Stimulated activated CD4-positive, alpha-beta T cell treated with anti-CD3 and anti-CD28 coated beads, Interleukin-12 subunit alpha, Interleukin-12 subunit beta, amount 100 ng/mL, for 48 hours (primary cell): ENCODE results near the gene TOR3A.
"Not testable (repeated sequence)": the region's sequence is repeated elsewhere in the genome, so short reads cannot be mapped to it uniquely, and the experiment has no call there.

Experiments
- DNase-seq, 3 donors: peaks; one replicate each; pipeline ENCODE4 v3.0.0-alpha.2; 2020; ENCODE audit warnings: low read depth in 2 of 3, low spot score in 1 of 3

The TOR3A gene

GRCh38 chr1:179081687-179082332, at the start of gene TOR3A:
TSS of gene TOR3A (plus strand) at chr1:179082070. CDS start at chr1:179082129, 59 bp downstream.
- DNase-seq = peak; percentile 66 to 80 (median 73)

GRCh38 chr1:179034720-179035119, 47.1 kb upstream of the TOR3A start:
- no peak for DNase-seq

- DNase-seq = peak in 1 of 3 donors; percentile 29
Measured at GRCh38 chr1:179036844-179037465, 44.9 kb upstream of the TOR3A start.

- DNase-seq = no peak
Measured at GRCh38 chr1:179038528-179039281, 43.2 kb upstream of the TOR3A start.

GRCh38 chr1:179039502-179040174, 42.2 kb upstream of the TOR3A start:
- not testable (repeated sequence) for DNase-seq

GRCh38 chr1:179040175-179040551, 41.7 kb upstream of the TOR3A start:
- not testable (repeated sequence) for DNase-seq

- DNase-seq = no peak
Measured at GRCh38 chr1:179042087-179042486, 39.8 kb upstream of the TOR3A start.

- DNase-seq = no peak
Measured at GRCh38 chr1:179042700-179043099, 39.2 kb upstream of the TOR3A start.

GRCh38 chr1:179043266-179043665, 38.6 kb upstream of the TOR3A start:
- no peak for DNase-seq

- DNase-seq = no peak
Measured at GRCh38 chr1:179043907-179044306, 38.0 kb upstream of the TOR3A start.

- no peak for DNase-seq
Measured at GRCh38 chr1:179046808-179047635, 34.8 kb upstream of the TOR3A start.

GRCh38 chr1:179047636-179047997, 34.3 kb upstream of the TOR3A start:
- no peak for DNase-seq

GRCh38 chr1:179048339-179049124, 33.3 kb upstream of the TOR3A start:
- no peak for DNase-seq

GRCh38 chr1:179052776-179053175, 29.1 kb upstream of the TOR3A start:
- no peak for DNase-seq

- DNase-seq = no peak
Measured at GRCh38 chr1:179053486-179053885, 28.4 kb upstream of the TOR3A start.

- DNase-seq = no peak
Measured at GRCh38 chr1:179055937-179056336, 25.9 kb upstream of the TOR3A start.

GRCh38 chr1:179058487-179059483, 23.1 kb upstream of the TOR3A start:
- DNase-seq = no peak

GRCh38 chr1:179061360-179062282, 20.2 kb upstream of the TOR3A start:
- no peak for DNase-seq
